Prostate gland (tissue), 2 donors: ENCODE results near the gene BCL6B. TPM values are rescaled to one million over a fixed set of nuclear protein-coding genes. Genes with fewer than 3 reads are reported as not detected.

Experiments used
- DNase-seq: peaks from one replicate; pipeline ENCODE4 v3.0.0-alpha.2; 2019; ENCODE audit warnings: low spot score
- H3K27ac ChIP-seq, 2 donors: fragments of 200-600 bp; sonication (generic); 2 replicates each; pipeline ENCODE4 v1.5.1; 2017 to 2019
- H3K27me3 ChIP-seq: fragments of 200-600 bp; sonication (generic); replicated peaks from 2 replicates; pipeline ENCODE4 v1.5.1; 2019; ENCODE audit not compliant: insufficient read depth
- H3K36me3 ChIP-seq, 2 donors: fragments of 200-600 bp; sonication (generic); 1 replicate in 1 of 2; 2 replicates in 1 of 2; pipeline versions ENCODE4 v1.5.1 to v1.8.1; 2017 to 2019
- H3K4me1 ChIP-seq: fragments of 200-600 bp; sonication (generic); replicated peaks from 2 replicates; pipeline ENCODE4 v1.5.1; 2019
- H3K4me3 ChIP-seq, 2 donors: fragments of 200-600 bp; sonication (generic); 2 replicates each; pipeline ENCODE4 v1.5.1; 2017 to 2019
- H3K9me3 ChIP-seq: fragments of 200-600 bp; sonication (generic); 2 replicates; pipeline ENCODE4 v1.5.1; 2017
- CTCF ChIP-seq, 4 experiments: fragments of 200-600 bp in 2 of 4; fragments of 450-650 bp in 2 of 4; sonication (generic) in 2 of 4; IDR thresholded peaks; 1 replicate in 3 of 4; 2 replicates in 1 of 4; pipeline ENCODE4 v1.5.1; 2016 to 2019; ENCODE audit warnings: antibody characterized with exemption in 4 of 4, mild to moderate bottlenecking in 2 of 4, moderate library complexity in 2 of 4
- POLR2A ChIP-seq: fragments of 450-650 bp; IDR thresholded peaks from one replicate; pipeline ENCODE4 v1.6.1; 2016; ENCODE audit warnings: antibody characterized with exemption, mild to moderate bottlenecking
- POLR2AphosphoS5 ChIP-seq: sonication (generic); formaldehyde crosslinking; IDR thresholded peaks from one replicate; pipeline ENCODE4 v1.6.1; 2017; ENCODE audit warnings: antibody characterized with exemption
- WGBS: methylation state at CpG from one replicate; pipeline ENCODE4 v1.1.5; 2018; 5-methylcytosine and 5-hydroxymethylcytosine counted together
- intact Hi-C: fragments of 100-400 bp; cut with DNase I; formaldehyde crosslinking; loops from one replicate; pipeline ENCODE4 v1.14.2; 2022
- total RNA-seq, 2 donors: library from RNA; depleted of rRNA; stranded (reverse); fragments of >200 nt; gene quantifications; one replicate each; pipeline ENCODE4 v1.1.0, GENCODE V29; 2016

The BCL6B gene
- total RNA-seq, 2 donors from 2014 or later, result 0.96 to 4.0 TPM

- TF ChIP-seq CTCF (IDR thresholded peaks at IDR 0.05) (no peak), POLR2A (no peak), POLR2AphosphoS5 (no peak)
- Histone ChIP-seq H3K27ac (no peak overlapping the region), H3K4me1 (no peaks in the 10 kb centered on the region), H3K36me3 (peaks cover 0 to 3% of the 10 kb centered on the region in 2 donors), H3K4me3 (peak overlapping the region; percentile 26 to 29), H3K27me3 (no peaks in the 10 kb centered on the region), H3K9me3 (no peaks in the 10 kb centered on the region)
- DNase-seq, result no peak
- 76% methylated on average over 41 of the region's 58 CpGs for WGBS
- intact Hi-C loops, result no loop called here
Observed at GRCh38 chr17:6996256-6997011, 26.4 kb upstream of the BCL6B start.

- no peak for TF ChIP-seq POLR2A
- no peak for TF ChIP-seq CTCF (IDR thresholded peaks at IDR 0.05)
- TF ChIP-seq POLR2AphosphoS5, result no peak
- Histone ChIP-seq H3K9me3 (no peaks in the 10 kb centered on the region), H3K4me3 (no peak overlapping the region), H3K27me3 (no peaks in the 10 kb centered on the region), H3K27ac (no peak overlapping the region), H3K4me1 (no peaks in the 10 kb centered on the region), H3K36me3 (peaks cover 0 to 3% of the 10 kb centered on the region in 2 donors)
- DNase-seq, result no peak
- intact Hi-C loops, result no loop called here
- 81% methylated on average over 8 of the region's 8 CpGs for WGBS
Observed at GRCh38 chr17:6997171-6997570, 25.7 kb upstream of the BCL6B start.

GRCh38 chr17:6998855-6999508 is 23.9 kb upstream of the BCL6B start:
- H3K9me3 ChIP-seq, result no peaks in the 10 kb centered on the region
- 82% methylated on average over 11 of the region's 11 CpGs for WGBS
- H3K36me3 ChIP-seq, result peaks cover 0 to 3% of the 10 kb centered on the region in 2 donors
- intact Hi-C loops, result no loop called here
- H3K4me1 ChIP-seq, result no peaks in the 10 kb centered on the region
- H3K4me3 ChIP-seq, result no peak overlapping the region
- TF ChIP-seq CTCF (IDR thresholded peaks at IDR 0.05) (no peak), POLR2AphosphoS5 (no peak), POLR2A (no peak)
- H3K27me3 ChIP-seq, result no peaks in the 10 kb centered on the region
- H3K27ac ChIP-seq, result no peak overlapping the region
- no peak for DNase-seq

GRCh38 chr17:7001318-7001961 is 21.4 kb upstream of the BCL6B start:
- H3K27me3 ChIP-seq, result no peaks in the 10 kb centered on the region
- no peak overlapping the region for H3K4me3 ChIP-seq
- H3K4me1 ChIP-seq, result no peaks in the 10 kb centered on the region
- no peak for DNase-seq
- no peak overlapping the region for H3K27ac ChIP-seq
- TF ChIP-seq CTCF (IDR thresholded peaks at IDR 0.05), result peak in 1 of 4 experiments; percentile 27
- TF ChIP-seq POLR2A, result no peak
- intact Hi-C loops, result loop anchor here (5.0 kb wide), 1 partner anchor 334 kb away; no protein-coding TSS in a partner anchor
- peaks cover 0 to 3% of the 10 kb centered on the region in 2 donors for H3K36me3 ChIP-seq
- 69% methylated on average over 10 of the region's 10 CpGs for WGBS
- no peaks in the 10 kb centered on the region for H3K9me3 ChIP-seq
